Stimulated activated CD4-positive, alpha-beta T cell treated with anti-CD3 and anti-CD28 coated beads, Interleukin-4, amount 100 ng/mL, for 48 hours (primary cell): ENCODE results near the gene CD300C.
A peak's percentile ranks its signal among the peaks of the same experiment; 100 is the strongest.
"Not testable (repeated sequence)": the region's sequence is repeated elsewhere in the genome, so short reads cannot be mapped to it uniquely, and the experiment has no call there.

Experiments
- DNase-seq, 2 donors: peaks; one replicate each; pipeline ENCODE4 v3.0.0-alpha.2; 2020; ENCODE audit warnings: low read depth in 2 of 2

Gene CD300C

DNA sequence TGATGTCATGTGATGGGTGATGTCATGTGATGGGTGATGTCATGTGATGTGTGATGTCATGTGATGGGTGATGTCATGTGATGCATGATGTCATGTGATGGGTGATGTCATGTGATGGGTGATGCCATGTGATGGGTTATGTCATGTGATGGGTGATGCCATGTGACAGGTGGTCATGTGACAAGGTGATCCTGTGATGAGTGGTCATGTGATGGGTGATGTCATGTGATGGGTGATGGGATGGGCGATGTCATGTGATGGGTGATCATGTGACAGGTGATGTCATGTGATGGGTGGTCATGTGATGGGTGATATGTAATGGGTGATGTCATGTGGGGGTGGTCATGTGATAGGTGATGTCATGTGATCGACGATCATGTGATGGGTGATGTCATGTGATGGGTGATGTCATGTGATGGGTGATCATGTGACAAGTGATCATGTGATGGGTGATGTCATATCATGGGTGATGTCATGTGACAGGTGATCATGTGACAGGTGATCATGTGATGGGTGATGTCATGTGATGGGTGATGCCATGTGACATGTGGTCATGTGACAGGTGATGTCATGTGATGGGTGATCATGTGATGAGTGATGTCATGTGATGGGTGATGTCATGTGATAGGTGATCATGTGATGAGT, 31.8 kb downstream of the CD300C start:
- peak in 1 of 2 donors; percentile 39 for DNase-seq

DNA sequence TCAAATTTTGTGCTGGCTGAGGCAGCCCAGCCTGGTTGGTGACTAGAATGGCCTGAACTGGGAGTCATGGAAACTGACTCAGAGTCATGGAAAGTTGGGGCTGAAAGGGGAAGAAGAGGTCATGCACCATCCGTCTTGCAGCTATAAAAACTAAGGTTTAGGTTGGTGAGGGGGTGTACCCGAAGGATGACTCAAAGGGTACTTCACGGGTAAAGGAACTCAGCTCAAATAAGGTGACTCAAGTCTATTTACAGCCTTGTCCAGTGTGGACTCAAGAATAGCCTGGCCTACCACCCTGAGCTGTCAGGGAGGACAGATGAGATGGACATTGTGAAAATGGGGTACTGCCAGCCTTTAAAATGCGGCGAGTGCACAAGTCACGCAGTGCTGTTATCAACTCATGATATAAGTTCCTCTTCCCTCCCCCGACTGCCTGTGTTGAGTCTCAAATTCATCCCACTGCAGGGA, 33.3 kb downstream of the CD300C start:
- DNase-seq, result peak; percentile 34 to 52

DNA sequence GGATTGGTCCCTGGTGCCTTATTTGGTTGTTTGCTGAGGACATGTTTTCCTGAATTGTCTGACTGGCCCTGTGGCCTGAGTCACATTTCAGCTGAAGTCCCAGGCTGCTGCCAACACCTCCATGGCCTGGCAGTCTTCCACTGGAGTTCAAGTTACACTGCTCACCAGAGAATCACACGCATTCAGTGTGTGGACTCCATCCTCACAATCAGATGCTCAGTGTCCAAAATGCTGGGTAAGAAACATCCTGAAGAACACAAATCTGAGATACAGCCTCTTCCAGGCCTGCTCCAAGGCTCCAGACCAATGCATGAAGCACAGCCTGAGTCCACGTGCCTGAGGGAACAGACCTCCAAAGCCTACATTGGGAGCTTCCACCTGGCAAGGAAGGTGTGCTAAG, 33.9 kb downstream of the CD300C start:
- no peak for DNase-seq

DNA sequence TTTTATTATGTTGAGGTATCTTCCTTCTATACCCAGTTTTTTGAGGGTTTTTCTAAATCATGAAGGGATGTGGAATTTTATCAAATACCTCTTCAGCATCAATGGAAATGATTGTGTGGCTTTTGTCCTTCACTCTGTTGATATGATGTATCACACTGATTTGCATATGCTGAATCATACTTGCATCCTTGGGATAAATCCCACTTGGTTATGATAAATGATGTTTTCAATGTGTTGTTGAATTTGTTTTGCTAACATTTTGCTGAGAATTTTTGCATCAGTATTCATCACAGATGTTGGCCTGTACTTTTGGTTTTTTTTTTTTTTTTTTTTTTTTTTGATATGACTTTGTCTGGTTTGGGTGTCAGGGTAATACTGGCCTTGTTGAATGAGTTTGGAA, 37.8 kb downstream of the CD300C start:
- DNase-seq, result no peak

DNA sequence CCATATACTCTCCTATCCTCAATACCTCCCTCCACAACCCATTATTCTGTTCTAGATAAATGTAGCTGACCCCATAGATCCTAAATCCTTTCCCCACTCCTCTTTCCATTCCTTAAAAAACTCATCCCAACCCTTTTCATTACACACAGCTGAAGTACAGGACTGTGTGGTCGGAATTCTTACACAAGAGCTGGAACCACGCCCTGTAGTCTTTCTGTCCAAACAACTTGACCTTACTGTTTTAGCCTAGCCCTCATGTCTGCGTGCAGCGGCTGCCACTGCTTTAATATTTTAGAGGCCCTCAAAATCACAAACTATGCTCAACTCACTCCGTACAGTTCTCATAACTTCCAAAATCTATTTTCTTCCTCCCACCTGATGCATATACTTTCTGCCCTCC, 42.0 kb downstream of the CD300C start:
- DNase-seq, result not testable (repeated sequence)

DNA sequence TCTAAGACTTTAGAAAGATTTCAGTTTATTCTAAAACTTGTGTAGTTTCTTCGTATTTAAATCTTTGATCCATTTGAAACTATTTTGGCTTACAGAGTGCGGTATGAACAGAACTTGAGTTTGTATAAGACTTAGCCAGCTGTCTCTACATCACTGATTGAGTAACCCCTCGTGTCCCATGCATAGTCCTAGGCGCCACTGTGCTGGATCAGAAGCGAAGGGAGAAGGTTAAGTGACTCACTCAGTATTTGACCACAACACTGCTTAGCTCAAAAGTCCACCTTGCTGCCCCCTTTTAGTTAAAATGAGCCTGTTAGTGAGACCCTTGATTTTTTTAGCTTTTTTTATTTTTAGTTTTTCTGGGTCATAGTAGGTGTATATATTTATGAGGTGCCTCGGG, 43.1 kb downstream of the CD300C start:
- no peak for DNase-seq

DNA sequence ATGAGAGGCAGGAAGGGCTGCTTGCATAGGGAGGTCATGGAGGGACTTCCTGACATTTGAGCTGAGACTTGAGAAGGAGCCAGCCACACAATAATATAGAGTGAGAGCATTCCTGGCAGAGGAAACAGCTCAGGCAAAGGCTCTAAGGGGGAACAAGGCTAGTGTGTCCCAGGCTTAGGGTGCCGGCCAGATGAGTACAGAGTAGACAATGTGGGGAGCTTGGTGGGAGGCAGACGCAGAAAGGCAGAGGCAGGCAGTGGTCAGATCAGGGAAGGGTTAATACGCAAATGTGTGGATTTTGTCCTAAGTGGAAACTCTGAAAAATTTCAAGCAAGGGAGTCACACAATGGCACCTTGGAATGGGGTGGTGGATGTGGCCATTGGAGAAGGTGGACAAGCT, 45.9 kb downstream of the CD300C start:
- DNase-seq, result no peak

DNA sequence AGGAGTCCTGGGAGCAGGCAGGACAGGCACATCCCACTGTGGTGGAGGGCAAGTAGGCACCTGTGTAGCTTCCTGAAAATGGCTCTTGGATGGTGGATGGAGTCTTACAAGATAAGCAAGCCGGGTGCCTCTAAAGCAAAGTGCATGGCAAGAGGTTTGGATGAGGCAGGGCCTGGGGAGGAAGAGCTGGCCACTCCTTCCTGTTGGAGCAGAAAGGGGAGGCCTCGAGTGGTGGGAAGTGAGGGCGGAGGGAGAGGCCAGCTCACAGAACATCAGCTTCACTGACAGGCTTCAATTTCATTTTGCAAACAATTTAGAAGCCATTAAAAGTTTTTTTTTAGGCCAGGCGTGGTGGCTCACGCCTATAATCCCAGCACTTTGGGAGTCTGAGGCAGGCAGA, 48.4 kb downstream of the CD300C start:
- DNase-seq, result no peak

DNA sequence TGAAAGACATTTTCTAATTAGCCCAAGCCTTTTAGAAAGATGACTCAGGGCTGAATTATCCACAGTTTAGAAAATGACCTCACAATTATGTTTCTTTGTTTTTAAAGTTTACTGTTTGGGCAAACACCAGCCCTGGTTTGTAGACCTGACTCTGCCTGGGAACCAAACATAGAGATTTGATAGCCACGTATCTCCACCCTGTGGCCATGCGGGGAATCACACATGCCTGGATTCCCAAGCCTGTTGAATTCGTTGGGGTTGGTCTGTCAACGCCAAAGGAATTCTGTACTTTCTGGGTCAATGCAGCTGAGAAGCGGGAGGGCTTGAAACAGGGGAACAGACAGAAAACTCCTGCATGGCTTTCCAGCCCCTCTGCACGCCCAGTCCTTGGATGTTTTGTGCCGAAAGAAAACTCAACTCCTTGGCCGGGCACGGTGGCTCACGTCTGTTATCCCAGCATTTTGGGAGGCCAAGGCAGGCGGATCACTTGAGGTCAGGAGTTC, 52.5 kb downstream of the CD300C start:
- peak; percentile 48 to 52 for DNase-seq

DNA sequence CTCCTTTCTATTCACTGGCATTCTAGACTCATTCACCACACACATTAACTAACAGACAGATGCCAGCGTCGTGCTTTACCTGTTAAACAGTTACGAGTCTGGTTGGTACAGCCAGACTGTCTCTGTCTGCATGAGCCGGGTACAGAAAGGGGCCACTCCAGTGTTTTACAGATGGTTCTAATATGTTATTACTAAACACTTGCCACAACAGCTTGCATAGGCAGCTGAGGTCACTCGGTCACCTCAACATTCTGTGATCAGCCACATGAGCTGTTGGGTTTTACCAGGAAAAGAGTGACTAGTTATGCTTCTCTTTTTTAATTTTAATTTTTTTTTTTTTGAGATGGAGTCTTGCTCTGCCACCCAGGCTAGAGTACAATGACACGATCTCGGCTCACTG, 54.3 kb downstream of the CD300C start:
- no peak for DNase-seq
